Stimulated activated CD8-positive, alpha-beta memory T cell treated with anti-CD3 and anti-CD28 coated beads, Interleukin-2, amount 100 ng/mL, for 1 hour (primary cell): ENCODE data around the gene ANKFY1.

Source experiments
- DNase-seq, 2 donors: peaks; one replicate each; pipeline ENCODE4 v3.0.0-alpha.2; 2020; ENCODE audit warnings: low read depth in 2 of 2

Gene ANKFY1

DNA sequence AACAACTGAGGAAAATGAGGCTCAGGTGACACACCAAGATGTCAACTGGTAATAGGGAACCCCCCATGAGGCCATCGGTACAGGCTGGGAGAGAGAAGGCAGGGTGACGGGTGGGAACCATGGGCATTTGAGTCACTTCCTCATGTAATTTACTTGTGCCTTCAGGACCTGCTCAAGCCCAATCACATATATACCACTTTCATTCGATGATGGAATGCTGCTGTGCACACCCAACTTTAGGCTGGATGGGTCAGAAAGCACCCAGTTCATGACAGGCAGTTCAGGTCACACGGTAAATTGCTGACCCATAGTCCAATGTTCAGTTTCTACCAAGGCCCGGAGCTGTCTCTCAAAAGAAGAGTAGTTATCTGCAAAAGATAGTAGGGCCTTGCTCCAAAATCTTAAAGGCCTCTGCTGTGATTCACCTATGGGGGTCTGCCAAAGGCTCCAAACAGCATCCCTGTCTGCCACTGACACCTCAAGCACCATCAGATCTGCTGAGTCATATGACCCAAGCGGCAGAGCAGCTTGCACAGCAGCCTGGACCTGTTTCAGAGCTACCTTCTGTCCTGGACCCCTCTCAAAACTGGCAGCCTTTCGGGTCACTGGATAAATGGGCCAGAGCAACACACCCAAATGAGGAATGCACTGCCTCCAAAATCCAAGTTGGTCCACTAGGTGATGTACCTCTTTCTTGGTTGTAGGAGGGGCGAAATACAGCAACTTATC, 145.6 kb downstream of the ANKFY1 start:
- DNase-seq, result no peak

DNA sequence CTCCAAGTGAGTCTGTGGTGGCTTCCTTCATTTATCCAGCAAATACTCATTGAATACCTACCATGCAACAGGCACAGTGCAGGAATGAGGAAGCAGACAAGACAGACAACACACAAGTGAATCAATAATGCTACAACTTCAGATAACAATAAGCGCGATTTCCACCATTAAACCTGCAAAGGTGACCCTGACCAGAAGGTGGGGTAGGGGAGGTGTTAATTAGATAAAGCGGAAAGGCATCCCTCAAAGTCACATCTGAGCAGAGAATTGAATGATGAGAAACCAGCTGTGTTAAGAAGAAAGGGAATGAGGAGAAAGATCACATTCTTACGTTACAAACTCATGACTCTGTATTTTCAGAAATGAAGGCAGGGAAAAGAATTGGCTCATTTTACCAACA, 147.3 kb downstream of the ANKFY1 start:
- no peak for DNase-seq
